Astrocyte of the hippocampus (primary cell): ENCODE measurements around the gene SESN1.

ENCODE experiments used
- DNase-seq: peaks from one replicate; pipeline ENCODE4 v3.0.0; 2011; ENCODE audit warnings: low read depth, low spot score

Gene SESN1

DNA sequence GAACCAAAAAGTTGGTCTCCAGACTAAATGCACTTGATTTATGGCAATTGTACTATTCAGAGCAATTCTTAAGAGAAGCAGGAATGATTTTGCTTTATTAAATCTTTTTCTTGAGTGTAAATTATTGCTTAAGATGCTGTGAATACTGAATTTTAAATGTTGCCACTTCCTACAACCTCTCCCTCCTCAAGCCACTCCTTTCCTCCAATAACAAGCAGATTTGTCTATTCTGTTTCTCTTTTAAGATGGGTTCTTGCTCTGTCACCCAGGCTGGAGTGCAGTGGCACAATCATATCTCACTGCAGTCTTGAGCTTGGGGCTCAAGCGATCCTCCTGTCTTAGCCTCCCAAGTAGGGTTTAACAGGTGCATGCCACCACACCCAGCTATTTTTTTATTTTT is 65.3 kb downstream of the SESN1 start:
- DNase-seq = no peak

DNA sequence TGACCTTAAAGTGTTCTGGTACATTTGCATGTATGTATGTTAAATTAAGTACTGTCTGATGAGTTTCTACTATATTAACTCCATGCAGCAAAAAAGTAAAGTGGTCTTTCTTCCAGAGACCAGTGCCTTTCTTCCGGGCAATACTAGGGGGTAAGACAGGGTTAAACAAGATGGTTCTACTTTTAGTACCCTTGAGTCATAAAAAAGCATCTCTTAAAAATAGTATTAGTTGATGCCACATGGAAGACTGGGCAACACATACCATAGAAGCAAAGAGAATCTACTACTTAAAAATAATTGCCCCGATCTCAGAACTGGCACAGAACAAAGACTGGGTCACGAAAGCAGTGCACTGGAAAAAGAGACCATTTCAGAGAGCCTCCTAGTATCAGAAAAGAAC is 66.2 kb downstream of the SESN1 start:
- no peak for DNase-seq

DNA sequence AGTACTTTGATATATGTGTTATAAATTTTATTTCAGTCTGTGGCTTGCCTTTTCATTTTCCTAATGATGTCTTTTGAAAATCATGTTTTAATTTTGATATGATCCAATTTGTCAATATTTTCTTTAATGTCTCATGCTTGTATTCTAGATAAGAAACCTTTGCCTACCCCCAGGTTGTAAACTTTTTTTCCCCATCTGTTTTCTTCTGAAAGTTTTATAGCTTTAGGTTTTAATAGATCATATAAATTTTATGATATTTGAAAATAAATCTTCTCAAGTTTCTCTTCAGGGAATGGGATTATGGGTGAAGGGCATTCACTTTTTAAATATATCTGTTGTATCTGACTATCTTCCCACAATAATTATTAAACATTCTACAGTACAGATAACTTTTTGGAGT is 66.7 kb downstream of the SESN1 start:
- DNase-seq = no peak

DNA sequence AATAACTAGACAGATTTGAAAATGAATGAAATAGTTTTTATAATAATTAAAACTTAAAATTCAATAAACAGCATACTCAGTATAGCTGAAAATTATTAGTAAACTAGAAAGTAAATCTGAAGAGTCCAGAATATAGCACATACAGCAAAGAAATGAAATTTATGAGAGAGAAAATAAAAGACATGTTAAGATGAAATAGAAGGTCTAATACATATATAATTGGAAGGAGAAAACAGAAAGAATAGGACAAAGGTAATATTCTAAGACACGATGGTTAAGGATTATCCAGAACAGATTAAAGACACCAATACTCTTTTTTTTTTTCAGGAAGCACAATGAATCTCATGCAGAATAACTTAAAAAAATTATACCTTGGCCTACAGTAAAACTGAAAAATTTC is 69.0 kb downstream of the SESN1 start:
- DNase-seq = no peak

DNA sequence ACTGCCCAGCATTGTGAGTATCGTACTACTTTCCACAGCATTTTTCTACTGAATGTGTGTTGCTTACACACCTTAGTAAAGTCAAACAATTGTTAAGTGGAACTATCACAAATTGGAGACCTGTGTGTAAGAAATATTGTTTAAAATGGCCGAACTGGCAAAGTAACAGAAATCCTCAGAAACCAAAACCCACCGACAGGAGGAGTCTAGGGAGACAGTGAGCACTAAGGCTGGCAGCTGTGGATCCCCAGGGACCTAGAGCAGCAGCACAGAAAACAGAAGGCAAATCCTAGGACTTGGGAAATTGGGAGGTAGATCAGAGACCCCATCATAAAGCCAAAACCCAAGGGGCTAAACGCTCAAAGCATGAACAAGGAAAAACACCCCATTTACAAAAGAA is 69.9 kb downstream of the SESN1 start:
- DNase-seq = no peak

DNA sequence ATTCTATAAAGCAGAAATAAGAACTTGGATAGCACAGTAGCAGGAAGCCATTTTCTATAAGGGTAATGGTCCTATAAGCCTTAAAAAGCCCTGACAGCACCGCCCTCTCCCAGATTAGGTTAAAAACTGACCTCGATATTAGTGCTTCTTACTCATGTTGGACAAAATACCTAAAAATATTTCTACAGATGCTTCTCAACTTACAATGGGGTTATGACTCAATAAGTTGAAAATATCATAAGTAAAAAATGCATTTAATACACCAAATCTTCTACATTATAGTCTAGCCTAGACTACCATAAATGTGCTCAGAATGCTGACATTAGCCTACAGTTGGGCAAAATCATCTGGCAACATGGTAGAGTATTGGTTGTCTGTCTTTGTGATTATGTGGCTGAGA is 70.3 kb downstream of the SESN1 start:
- DNase-seq = no peak

DNA sequence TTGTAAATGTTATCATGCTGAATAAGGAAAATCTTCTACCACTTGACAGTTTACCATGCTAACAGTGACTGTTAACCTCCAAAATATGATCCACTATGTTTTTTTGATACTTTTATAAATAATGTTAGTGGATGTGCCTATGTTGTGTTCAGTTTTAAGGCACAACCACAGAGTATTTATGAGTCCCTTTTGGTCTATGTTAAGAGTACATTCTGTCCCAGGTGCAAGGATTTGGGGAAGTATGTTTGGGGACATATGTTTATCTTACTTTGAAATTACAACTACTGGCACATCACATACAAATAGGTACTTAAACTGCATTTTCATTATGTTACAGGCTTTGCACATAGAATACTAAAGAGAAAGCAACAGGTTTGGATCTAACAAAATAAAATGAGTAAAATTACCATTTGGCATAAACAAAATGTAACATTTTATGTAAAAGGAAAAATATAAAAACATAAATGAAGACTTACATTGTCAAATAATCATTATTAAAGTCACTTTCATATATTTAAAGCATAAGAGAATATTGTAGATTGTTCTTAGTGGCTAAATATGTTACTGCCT is 71.2 kb downstream of the SESN1 start:
- DNase-seq = no peak

DNA sequence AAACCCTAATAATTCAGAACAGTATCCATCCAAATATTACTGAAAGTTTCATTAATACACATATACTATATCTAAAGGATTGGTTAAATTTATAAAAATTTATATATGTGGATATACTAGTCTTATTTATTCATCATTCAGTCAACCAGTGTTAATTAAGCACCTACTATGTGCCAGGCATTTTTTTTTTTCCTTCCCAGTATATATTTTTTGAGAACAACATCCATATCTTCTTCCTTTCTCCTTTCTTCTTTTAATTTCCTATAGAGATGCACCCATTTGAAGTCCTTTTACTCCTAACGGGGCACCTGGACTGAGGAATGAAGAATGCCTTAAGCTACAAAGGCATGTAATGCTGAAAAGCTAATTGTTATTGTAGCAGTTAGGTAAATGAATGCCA is 72.8 kb downstream of the SESN1 start:
- no peak for DNase-seq

DNA sequence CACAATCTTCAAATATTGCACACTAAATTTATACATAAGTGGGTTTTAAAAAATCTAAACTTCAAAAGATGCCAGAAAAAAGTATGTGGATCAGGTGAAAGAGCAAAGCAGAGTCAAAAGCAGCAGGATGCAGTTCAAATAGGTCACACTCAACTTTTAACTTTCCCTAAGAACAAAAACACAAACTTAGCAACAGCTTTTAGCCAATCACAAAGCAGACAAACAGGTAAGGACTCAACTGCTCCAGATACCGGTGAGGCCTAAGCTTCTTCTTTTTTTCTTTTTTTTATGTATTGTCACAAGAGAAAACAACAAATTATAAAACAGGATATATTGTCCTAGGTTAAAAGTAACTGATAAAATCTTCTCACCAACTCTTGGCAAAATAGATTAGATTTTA is 74.7 kb downstream of the SESN1 start:
- DNase-seq = no peak

DNA sequence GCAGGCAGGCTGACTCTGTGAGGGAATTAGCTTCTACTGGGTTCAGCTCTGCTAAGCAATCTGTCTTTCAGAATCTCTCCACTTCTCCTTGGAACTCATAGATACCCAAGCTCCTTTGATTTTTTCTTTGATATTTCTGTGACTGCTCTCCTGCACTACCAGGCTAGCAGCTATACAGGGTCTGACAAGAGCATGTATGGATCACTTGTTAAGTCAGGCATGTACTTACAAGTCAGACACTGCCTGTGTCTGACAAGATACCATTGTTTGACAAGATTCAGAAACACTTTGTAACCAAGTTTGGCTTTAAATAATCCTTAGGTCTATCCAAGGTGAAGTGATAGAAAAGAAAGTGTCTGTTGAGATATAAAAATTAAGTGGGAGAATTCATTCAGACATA is 79.5 kb downstream of the SESN1 start:
- no peak for DNase-seq

DNA sequence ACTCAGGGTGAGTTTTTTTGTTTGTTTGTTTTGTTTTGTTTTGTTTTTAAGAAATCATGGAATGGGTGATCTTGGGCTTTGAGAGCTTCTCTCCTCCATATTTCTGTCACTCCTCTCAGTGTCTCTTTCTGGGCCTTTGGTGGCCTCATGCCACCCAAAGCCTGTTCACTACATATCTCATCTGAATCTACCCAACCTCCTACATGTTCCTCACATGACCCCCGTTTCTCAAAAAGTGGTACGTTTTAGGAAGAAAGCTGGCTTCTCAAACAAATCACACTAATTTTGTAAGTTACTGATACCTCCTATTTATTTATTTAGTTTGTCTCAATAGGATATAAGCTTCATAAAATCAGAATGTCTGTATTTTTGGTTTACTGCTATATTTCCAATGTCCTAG is 80.0 kb downstream of the SESN1 start:
- no peak for DNase-seq

DNA sequence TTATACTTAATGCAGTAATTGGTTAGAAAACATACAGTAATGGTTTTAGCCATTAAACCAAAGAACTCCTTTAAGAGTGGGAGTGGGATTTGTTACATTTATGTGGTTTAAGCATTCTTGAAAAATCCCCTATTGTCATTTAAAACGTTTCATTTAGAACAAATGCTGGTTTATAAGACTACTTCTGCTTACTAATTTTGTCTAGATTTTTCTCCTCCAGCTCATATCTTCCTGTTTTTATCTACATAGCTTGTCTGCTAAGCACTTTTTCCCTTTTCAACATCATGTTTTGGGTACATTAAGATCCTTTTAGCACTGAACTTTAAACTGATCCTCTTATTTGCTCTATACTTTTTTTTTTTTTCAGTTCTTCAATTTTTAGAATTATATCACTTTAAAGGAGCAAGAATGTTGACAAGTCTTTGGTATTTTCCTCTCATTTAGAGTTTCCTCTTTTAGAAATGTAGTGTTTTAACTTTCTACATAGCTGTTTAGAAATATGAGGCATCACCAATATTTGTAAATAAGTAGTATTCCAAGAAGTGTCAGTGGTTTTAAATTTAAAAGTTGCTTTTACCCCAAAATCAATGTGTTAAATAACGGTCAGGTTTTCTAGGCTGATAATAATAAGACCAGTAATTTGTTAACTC is 80.9 kb downstream of the SESN1 start:
- DNase-seq = no peak

DNA sequence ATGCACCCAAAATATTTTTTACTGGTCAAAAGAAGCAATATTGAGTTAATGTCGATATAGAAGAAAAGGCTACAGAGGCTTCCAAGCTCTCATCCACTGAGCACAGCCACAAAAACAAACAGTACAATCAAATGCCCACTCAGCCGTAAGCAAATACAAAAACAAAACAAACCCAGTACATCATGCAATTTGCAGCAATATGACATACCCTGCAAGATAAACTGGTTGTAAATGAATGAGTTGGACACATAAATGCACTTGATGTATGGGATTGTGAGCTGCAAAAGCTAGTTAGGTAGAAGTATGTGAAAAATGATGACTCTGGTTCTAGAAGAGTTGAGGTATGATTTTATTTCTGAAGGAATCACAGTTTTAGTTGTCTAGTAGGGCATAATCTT is 83.9 kb downstream of the SESN1 start:
- peak; percentile 16 for DNase-seq

DNA sequence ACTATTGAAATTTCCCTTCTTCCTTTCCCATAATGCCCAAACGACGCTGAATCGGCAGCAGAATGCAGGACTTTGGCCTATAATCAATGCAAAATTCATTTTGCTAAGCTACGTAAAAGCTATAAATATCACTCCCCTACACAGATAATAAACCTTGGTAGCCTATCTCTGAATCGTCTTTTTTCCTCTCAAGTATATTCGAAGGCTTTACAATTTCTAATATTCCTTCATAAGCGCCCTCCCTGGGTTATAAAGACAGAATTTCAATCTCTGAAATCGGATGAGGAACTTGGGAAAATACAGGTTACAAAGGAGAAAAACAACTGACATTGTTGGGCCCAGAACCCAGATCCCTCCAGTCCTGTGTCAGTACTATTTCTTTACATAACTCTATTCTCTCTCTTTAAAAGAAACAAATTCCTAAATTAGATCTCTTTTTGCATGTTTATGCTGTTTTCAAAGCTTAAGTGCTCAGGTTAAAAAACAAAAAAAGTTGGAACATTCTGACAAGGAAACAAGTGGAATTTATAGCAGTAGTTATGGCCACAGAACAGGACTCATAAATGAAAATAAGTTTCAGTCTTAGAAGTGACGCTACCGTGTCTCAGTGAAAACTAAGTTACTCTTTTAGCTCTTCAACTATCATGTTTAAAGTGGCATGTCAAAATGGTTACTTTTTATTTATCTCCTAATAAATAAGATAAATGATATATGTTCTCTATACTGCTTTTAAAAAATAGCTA is 84.5 kb downstream of the SESN1 start:
- DNase-seq = no peak

DNA sequence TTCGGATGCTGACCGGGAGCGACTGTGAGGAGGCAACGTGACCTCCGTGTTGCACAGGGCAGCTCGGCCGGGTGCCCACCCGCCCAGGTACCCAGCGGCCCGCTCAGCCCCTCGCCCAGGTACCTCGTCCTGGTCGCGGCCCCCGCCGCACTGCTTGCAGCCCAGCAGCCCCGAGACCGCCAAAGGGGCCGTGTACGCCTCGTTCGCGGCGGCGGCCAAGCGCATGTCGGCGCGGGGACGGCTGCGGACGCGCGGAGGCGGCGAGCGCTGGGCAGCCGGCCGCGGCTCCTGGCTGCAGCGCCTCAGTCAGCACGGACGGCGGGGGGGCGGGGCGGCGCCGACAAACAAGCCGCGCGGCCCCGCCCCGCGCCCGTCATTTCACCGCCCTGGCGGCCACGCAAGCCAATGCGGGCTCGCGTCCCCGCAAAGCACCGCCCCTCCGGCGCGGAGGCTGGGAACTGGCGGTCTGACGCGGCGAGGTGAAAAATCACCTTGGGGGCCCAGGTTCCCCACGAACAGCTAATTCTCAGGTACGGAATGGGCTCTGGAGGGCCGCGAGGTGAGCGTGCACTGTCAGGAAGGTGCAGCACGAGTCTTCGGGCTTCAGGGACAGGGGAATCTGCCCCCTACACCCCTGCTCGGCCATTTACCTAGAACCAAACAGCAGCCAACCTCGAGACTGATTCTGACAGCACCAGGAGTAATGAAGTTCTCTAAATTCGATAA is 85.2 kb downstream of the SESN1 start:
- DNase-seq = peak; percentile 98

DNA sequence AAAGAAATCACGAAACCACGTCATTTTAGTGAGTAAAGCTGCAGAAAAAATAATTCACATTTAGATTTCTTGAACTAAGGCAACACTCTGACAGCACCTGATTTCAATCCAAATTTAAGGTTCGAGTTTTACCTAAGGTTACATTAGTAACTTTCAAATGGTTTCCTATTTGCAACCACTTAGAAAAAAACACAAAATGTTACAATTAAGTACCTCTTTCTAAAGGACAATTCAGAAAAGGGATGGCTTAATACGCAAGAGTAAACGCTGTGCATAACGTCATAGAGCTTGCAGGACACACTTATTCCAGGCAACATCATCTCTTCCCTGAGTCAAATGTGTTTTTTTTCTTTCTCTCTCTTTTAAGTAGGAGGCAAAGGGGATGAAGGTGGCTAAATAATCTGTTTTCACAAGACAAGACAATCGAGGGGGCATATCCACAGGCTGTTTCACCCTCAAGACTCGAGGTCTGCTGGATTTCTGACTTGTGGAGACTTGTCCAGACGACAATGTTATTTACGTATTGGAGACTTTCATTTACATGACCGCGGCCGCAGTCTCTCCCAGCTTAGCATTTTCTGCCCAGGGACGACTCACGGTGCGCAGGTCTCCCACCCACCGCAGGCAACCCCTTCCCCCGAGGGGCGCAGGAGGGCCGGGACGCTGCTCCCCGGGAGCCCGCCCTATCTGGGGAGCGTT is 86.0 kb downstream of the SESN1 start:
- peak; percentile 76 for DNase-seq

DNA sequence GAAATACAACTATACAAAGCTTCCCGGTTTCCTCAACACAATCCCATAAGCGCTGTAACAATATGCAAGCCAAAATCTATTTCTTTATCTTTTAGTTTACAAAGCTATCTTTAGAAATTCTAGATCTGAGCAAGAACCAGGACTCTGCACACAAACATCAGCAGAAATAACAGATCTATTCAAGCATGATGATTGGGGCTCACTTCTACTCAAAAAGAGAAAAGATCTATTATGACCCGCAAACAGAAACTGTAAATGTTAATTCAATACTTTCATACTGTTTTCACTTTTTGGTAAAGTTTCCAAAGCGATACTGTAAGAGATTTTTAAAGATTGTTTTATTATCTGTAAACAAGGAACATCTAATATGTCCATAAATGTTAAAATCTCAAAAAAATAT is 86.6 kb downstream of the SESN1 start:
- peak; percentile 8 for DNase-seq

DNA sequence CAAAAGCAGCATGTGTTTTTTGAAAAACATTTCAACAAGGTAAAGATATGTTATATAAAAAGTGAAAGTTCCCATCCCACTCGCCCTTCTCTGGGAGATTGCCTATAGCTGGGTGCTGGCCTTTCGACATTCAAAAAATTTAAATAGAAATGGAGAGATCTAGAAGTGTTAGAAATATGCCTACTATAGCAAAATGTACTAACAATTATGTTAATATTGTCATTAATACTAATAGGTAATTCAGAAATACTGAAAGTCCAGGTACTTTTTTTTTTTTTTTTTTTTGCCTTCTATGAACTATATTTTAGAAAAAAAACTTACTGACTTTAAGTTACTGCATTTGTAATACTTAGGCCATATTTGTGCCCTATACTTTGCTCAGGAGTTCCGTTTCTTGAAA is 87.1 kb downstream of the SESN1 start:
- DNase-seq = no peak

DNA sequence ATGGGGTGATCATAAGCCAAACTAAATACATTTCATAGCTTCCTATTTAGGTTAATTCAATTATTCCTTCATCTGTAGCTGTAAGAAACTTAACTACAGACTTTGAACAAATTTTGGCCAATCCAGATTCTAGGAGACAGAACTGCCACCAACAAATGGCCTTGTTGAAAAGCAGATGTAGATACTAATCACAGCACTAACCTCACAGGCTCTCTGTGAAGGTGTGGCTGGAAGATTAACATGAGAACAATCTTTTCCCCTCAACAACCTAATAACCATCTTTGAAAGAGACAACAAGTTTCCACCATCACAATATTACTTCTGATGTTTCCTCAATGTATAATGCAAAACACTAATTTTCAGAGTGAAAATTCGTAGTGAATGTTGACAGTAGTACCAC is 87.8 kb downstream of the SESN1 start:
- no peak for DNase-seq

DNA sequence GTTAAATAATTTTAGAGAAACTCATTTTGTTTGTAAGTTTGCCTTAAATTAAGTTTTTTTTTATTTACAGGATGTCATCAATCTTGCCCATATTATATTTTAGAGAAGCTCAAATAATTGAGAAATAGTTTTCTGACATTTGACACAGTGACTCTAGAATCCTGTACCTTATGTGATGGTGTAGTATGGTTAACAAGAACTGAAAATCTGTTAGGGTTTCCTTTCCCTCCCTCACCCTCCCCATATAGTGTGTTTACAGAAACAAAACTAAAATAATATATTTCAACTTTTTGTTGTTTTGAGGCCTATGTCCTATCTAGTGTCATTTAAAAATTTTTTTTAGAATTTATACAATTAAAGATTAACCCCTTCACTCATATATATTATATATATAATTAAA is 91.8 kb downstream of the SESN1 start:
- no peak for DNase-seq

DNA sequence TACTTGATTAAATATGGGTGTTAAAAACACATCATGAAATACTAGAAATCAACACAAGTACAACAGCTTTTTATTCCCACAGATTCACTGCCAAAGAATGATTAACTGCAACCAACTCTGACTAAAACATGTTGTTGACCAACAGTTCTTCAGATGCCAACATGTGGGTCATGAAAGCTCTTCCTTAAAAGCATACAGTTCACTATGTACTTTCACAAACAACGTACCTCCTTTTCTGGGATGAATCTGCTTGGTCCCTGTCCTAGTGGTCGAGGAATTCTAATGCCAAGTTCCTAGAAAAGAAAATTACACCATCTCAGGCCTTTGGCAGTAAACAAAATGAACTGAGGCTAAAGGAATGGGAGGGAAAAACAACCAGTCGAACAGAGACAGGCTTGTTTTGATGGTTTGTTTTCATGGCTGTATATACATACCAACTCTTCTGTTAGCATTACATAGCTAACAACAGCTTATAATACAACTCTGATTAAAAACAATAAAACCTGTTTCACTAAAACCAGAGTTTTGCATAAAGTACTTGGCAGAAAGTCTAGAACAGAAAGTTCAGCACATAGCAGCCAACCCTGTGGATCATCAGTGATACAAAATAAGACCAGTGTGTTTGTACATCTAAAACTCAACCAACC is 92.5 kb downstream of the SESN1 start:
- peak; percentile 37 for DNase-seq
